ENCODE data around the gene GALNT16. TPM values are rescaled to one million over a fixed set of nuclear protein-coding genes. Genes with fewer than 3 reads are reported as not detected.
"Not testable (repeated sequence)": the region's sequence is repeated elsewhere in the genome, so short reads cannot be mapped to it uniquely, and the experiment has no call there.

Gene GALNT16
- total and polyA plus RNA-seq, 5 experiments from 2014 or later: not detected

DNA sequence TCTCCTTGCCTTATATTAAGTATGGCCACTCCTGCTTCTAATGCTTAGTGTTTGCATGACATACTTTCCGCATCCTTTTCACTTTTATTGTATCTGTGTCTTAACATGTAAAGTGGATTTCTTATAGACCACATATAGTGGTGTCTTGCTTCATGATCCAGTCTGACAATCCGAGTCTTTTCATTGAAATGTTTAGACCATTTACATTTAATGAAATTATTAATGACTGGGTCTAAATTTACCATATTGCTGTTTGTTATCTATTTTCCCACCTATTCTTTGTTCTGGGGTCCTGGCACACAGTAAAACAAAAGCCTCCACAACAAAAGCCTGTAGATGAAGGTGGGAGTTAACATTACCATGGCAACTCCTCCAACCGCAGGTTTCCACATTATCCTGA lies 115.2 kb downstream of the GALNT16 start:
- no peak for DNase-seq
- Mint-ChIP-seq H3K27me3 (no peaks in the 10 kb centered on the region), H3K36me3 (peaks cover 7 to 54% (median 31%) of the 10 kb centered on the region in 3 donors), H3K4me1 (peaks cover 0 to 4% (median under 1%) of the 10 kb centered on the region in 4 donors), H3K4me3 (no peak overlapping the region), H3K9me3 (peaks cover 0 to 14% (median 0%) of the 10 kb centered on the region in 9 donors), H3K27ac (no peak overlapping the region)
- POLR2A ChIA-PET: interaction anchor here (0.6 kb wide), 1 partner anchor 506 kb away, joined by 4 read pairs; no protein-coding TSS in a partner anchor
- no peak for ATAC-seq

DNA sequence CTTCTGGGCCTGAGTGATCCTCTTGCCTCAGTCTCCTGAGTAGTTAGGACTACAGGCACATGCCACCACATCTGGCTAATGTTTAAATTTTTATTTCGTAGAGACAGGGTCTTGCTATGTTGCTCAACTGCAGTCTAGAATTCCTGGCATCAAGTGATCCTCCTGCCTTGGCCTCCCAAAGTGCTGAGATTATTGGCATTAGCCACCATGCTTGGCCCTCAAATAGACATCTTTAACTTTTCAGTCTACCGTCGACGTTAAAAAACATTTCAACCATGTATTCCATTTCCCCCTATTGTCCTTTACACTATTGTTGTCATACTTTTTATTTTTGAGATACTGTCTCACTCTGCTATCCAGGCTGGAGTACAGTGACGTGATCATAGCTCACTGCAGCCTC lies 115.8 kb downstream of the GALNT16 start:
- H3K27ac Mint-ChIP-seq: no peak overlapping the region
- ATAC-seq (no peak), DNase-seq (no peak)
- no peak overlapping the region for H3K4me3 Mint-ChIP-seq
- peaks cover 7 to 59% (median 31%) of the 10 kb centered on the region in 3 donors for H3K36me3 Mint-ChIP-seq
- H3K9me3 Mint-ChIP-seq: peaks cover 0 to 14% (median 0%) of the 10 kb centered on the region in 9 donors
- POLR2A ChIA-PET: interaction anchor here (0.6 kb wide), 1 partner anchor 507 kb away, joined by 4 read pairs; no protein-coding TSS in a partner anchor
- peaks cover 0 to 4% (median under 1%) of the 10 kb centered on the region in 4 donors for H3K4me1 Mint-ChIP-seq
- H3K27me3 Mint-ChIP-seq: no peaks in the 10 kb centered on the region

DNA sequence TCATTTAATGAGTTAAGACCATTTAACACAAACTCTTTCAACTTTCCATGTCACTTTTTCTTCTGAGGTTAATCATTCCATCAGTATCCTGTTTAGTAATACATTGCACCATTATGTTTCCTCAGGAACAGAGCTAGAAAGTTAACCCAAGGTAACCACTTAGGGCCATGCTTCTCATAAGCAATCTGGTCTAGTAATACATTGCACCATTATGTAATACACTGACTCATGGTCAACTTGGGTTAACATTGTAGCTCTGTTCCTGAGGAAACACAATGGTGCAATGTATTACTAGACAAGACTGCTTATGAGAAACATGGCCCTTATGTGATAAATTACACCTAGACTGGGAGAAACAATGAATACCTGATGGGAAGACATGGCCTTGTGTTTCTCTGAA lies 116.5 kb downstream of the GALNT16 start:
- ATAC-seq (no peak), DNase-seq (no peak)
- peaks cover 0 to 14% (median 0%) of the 10 kb centered on the region in 9 donors for H3K9me3 Mint-ChIP-seq
- POLR2A ChIA-PET: no interaction called here
- no peaks in the 10 kb centered on the region for H3K27me3 Mint-ChIP-seq
- no peak overlapping the region for H3K4me3 Mint-ChIP-seq
- peaks cover 7 to 67% (median 31%) of the 10 kb centered on the region in 3 donors for H3K36me3 Mint-ChIP-seq
- peaks cover 0 to 4% (median under 1%) of the 10 kb centered on the region in 4 donors for H3K4me1 Mint-ChIP-seq
- no peak overlapping the region for H3K27ac Mint-ChIP-seq

DNA sequence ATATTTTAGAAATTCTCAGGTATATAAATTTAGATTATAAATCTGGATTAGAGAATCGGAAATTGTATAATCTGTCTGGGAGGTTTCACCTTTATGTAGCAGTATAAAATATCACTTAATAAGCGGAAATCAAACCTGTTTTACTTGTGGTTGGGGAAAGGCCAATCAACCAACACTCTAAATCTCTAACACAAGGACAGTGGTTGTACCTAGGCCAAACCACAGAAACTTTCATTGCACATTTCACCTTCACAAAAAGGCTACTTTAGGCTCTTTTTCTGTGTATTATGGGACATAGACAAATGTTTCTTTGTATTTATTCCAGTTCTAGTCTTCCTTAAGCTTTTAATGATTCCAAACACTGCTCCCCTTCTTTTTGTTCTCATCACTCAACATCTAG lies 118.3 kb downstream of the GALNT16 start:
- DNase-seq: no peak
- peaks cover 0 to 4% (median under 1%) of the 10 kb centered on the region in 4 donors for H3K4me1 Mint-ChIP-seq
- peaks cover 0 to 14% (median 0%) of the 10 kb centered on the region in 9 donors for H3K9me3 Mint-ChIP-seq
- H3K4me3 Mint-ChIP-seq: no peak overlapping the region
- POLR2A ChIA-PET: no interaction called here
- H3K27me3 Mint-ChIP-seq: no peaks in the 10 kb centered on the region
- peaks cover 7 to 74% (median 30%) of the 10 kb centered on the region in 3 donors for H3K36me3 Mint-ChIP-seq
- H3K27ac Mint-ChIP-seq: peak overlapping the region in 2 of 10 donors; percentile 10 to 36
- ATAC-seq: no peak

DNA sequence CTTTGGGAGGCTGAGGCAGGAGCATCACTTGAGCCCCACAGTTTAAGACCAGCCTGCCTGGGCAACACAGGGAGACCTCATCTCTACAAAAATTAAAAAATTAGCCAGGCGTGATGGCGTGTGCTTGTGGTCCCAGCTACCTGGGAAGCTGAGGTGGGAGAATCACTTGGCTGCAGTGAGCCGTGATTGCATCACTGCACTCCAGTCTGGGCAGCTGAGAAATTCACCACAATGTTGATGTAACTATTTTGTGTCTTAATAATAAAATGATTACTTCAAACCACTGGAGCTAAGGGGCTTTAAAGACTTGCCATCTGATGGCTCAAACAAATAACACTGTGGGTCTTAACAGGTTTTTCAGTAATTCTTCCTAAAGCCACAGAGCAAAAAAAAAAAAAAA lies 127.4 kb downstream of the GALNT16 start:
- H3K4me1 Mint-ChIP-seq: peaks cover 31 to 59% (median 56%) of the 10 kb centered on the region in 4 donors
- POLR2A ChIA-PET: interaction anchor here (0.6 kb wide), 1 partner anchor 27 kb away, joined by 7 read pairs; no protein-coding TSS in a partner anchor
- ATAC-seq: no peak
- no peaks in the 10 kb centered on the region for H3K9me3 Mint-ChIP-seq
- DNase-seq: no peak
- peak overlapping the region in 1 of 10 donors; percentile 14 for H3K4me3 Mint-ChIP-seq
- peak overlapping the region in 2 of 10 donors; percentile 7 to 24 for H3K27ac Mint-ChIP-seq
- H3K36me3 Mint-ChIP-seq: peaks cover 15 to 97% (median 32%) of the 10 kb centered on the region in 3 donors
- H3K27me3 Mint-ChIP-seq: no peaks in the 10 kb centered on the region

DNA sequence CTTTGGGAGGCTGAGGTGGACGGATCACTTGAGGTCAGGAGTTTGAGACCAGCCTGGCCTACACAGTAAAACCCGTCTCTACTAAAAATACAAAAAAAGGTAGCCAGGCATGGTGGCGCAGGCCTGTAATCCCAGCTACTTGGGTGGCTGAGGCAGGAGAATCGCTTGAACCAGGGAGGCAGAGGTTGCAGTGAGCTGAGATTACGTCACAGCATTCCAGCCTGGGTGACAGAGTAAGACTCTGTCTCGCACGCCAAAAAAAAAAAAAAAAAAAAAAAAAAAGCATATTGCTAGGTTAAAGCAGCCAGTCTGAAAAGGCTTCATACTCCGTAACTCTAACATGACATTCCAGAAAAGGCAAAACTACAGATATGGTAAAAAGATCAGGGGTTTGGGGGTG lies 131.4 kb downstream of the GALNT16 start:
- H3K36me3 Mint-ChIP-seq: peaks cover 5 to 98% (median 47%) of the 10 kb centered on the region in 3 donors
- peaks cover 31 to 76% (median 69%) of the 10 kb centered on the region in 4 donors for H3K4me1 Mint-ChIP-seq
- not testable (repeated sequence) for ATAC-seq, H3K27me3 Mint-ChIP-seq, DNase-seq, H3K9me3 Mint-ChIP-seq
- POLR2A ChIA-PET: interaction anchor here (0.7 kb wide), 1 partner anchor 26 kb away, joined by 4 read pairs; no protein-coding TSS in a partner anchor
- peak overlapping the region in 1 of 10 donors; percentile 56 for H3K27ac Mint-ChIP-seq
- peak overlapping the region in 9 of 10 donors; percentile 3 to 67 (median 50) for H3K4me3 Mint-ChIP-seq

DNA sequence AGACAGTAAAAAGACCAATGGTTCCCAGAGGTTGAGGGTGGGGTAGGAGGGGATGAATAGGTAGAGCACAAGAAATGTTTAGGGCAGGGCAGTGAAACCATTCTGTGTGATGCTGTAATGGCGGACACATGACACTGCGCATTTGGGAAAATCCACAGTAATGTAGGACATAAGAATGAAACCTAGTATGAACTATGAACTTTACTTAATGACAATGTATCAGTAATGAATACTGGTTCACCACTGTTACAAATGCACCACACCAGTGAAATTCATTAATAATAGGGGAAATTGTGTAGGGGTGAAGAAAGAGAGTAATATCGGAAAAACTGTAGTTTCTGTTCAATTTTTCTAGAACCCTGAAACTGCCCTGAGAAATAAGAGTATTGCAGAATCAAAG lies 132.5 kb downstream of the GALNT16 start:
- peak overlapping the region in 1 of 10 donors; percentile 33 for H3K27ac Mint-ChIP-seq
- H3K4me1 Mint-ChIP-seq: peaks cover 31 to 81% (median 73%) of the 10 kb centered on the region in 4 donors
- no peaks in the 10 kb centered on the region for H3K27me3 Mint-ChIP-seq
- no peaks in the 10 kb centered on the region for H3K9me3 Mint-ChIP-seq
- ATAC-seq (no peak), DNase-seq (no peak)
- H3K36me3 Mint-ChIP-seq: peaks cover 0 to 90% (median 44%) of the 10 kb centered on the region in 3 donors
- peak overlapping the region in 4 of 10 donors; percentile 31 to 57 (median 46) for H3K4me3 Mint-ChIP-seq
- POLR2A ChIA-PET: no interaction called here

DNA sequence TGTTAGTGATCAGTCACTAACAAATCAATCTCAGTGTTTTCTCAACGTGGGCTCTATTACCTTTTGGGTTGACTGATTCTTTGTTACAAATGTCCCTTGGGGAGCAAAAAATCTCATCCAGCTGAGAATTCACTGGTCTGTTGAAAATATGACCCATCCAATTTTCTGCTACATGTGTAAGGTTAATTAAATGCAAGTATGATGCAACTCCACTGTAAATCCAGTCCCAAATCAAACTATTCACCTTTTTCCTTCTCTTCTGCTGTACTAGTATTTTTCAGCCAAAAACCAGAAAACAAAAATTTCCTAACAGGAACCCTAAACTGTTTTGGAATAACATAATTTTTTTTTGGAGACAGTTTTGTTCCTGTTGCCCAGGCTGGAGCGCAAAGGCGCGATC lies 136.0 kb downstream of the GALNT16 start:
- H3K27ac Mint-ChIP-seq: peak overlapping the region in 1 of 10 donors; percentile 22
- POLR2A ChIA-PET: no interaction called here
- H3K36me3 Mint-ChIP-seq: peaks cover 0 to 57% (median 31%) of the 10 kb centered on the region in 3 donors

DNA sequence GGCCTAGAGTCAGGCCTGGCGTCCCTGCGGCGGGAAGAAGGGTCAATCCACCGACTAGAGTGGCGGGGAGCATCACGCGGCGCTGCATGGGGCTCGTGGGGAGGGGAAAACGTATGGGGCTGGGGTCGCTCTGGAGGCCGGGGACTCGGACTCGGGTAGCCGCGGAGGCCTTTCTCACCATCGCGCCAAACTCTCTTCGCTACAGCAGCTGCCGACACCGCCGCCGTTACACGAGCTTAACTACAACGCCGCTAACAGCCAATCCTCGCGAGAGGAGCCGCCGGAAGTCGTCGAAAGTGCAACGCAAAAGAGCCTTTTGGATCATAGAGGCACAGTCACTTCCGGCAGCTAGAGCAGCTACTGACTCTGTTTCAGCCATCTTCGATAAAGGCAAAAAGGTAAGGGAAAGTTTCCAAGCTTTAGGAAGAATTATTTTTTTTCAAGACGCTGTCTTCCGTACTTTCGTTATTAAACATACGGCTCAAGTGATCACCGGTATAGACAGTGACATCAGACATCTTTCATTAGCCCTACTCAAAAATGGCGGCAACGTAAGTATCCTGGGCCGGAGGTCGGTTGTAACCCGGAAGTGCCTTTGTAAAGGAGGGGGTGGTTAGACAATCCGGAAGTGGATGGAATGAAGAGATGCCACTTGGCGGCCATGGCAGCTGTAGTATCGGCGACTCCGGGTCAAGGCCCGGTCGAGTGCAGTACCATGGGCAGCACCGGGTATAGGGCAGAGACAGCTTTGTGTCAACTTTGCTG lies 138.3 kb downstream of the GALNT16 start, which contains the start of the genes ERH and SLC39A9:
Gene ERH (minus strand): TSS at position 247 of the 765 bp plus-strand sequence. CDS start 66 bp downstream, at position 181.
Gene SLC39A9 (plus strand): TSS at position 640 of the 765 bp plus-strand sequence. CDS start 678 bp downstream, outside the sequence.
- POLR2A ChIA-PET: interaction anchor here (0.6 to 2.2 kb wide), 6 partner anchors 15 to 1798 kb away, joined by 3 to 15 read pairs (median 4); partner anchors contain the start of genes EXD2, PIGH and SRSF5
- peak; percentile 85 to 86 for ATAC-seq
- Mint-ChIP-seq H3K4me3 (peak within 1 kb of the TSS; percentile 89 to 98 (median 97)), H3K9me3 (no peaks in the 10 kb centered on the region), H3K36me3 (peaks cover 0 to 38% (median 20%) of the 10 kb centered on the region in 3 donors), H3K27me3 (no peaks in the 10 kb centered on the region), H3K4me1 (peaks cover 10 to 84% (median 66%) of the 10 kb centered on the region in 4 donors), H3K27ac (peak within 1 kb of the TSS; percentile 97 to 100 (median 99))
- DNase-seq: peak; percentile 87 to 98 (median 94)

More for the DNA sequence above, 136.0 kb downstream of the GALNT16 start:
- Mint-ChIP-seq H3K9me3 (no peaks in the 10 kb centered on the region), H3K4me1 (peaks cover 29 to 89% (median 78%) of the 10 kb centered on the region in 4 donors), H3K4me3 (peak overlapping the region in 5 of 10 donors; percentile 4 to 64 (median 32)), H3K27me3 (no peaks in the 10 kb centered on the region)
- ATAC-seq (no peak), DNase-seq (no peak)

DNA sequence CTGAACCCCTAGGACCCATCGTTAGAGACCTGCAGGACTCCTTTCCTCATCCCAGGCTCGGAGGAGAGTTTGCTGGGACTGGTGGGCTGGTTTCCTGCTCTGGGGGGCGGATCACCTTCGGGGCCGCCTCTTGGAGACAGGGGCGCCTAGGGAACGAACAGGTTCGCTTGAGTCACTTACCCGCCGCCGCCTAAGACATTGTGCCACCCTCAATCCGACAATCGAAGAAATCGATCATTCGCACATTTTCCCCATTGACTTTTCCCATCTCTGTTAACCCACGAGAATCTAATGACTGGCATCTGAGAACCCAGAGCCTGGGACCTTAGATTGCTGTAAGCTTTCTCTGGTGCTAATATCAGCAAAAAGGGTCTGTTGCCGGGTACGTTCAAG lies 138.9 kb downstream of the GALNT16 start:
- no peaks in the 10 kb centered on the region for H3K27me3 Mint-ChIP-seq

DNA sequence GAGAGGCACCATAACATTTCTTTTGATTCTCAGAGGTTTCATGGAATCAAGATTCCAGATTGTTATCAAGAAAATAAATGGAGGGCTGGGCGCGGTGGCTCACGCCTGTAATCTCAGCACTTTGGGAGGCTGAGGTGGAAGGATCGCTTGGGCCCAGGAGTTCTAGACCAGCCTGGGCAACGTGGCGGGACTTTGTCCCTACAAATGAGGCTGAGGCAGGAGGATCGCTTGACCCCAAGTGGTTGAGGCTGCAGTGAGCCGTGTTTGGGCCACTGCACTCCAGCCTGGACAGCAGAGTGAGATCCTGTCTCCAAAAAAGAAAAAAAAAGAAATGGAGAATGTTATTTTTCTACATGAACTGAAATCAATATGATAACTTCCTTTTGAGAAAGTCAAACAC lies 139.8 kb downstream of the GALNT16 start:
- H3K36me3 Mint-ChIP-seq: peaks cover 0 to 28% (median 18%) of the 10 kb centered on the region in 3 donors
- H3K27ac Mint-ChIP-seq: peak overlapping the region in 4 of 10 donors; percentile 17 to 100 (median 98)
- H3K4me1 Mint-ChIP-seq: peaks cover 9 to 77% (median 65%) of the 10 kb centered on the region in 4 donors
- no peak for ATAC-seq
- no peak for DNase-seq
- POLR2A ChIA-PET: no interaction called here
- H3K4me3 Mint-ChIP-seq: peak overlapping the region; percentile 89 to 98 (median 97)
- H3K27me3 Mint-ChIP-seq: no peaks in the 10 kb centered on the region
- peaks cover 0 to 2% (median 0%) of the 10 kb centered on the region in 9 donors for H3K9me3 Mint-ChIP-seq

More for the DNA sequence above, 138.9 kb downstream of the GALNT16 start:
- Mint-ChIP-seq H3K4me3 (peak overlapping the region; percentile 89 to 98 (median 97)), H3K36me3 (peaks cover 0 to 34% (median 19%) of the 10 kb centered on the region in 3 donors), H3K4me1 (peaks cover 8 to 78% (median 62%) of the 10 kb centered on the region in 4 donors), H3K9me3 (no peaks in the 10 kb centered on the region), H3K27ac (peak overlapping the region; percentile 97 to 100 (median 99))
- ATAC-seq: peak; percentile 38 to 43
- DNase-seq: no peak
- POLR2A ChIA-PET: interaction anchor here (0.6 to 2.2 kb wide), 5 partner anchors 14 to 368 kb away, joined by 3 to 15 read pairs (median 6); partner anchors contain the start of genes EXD2 and SRSF5

DNA sequence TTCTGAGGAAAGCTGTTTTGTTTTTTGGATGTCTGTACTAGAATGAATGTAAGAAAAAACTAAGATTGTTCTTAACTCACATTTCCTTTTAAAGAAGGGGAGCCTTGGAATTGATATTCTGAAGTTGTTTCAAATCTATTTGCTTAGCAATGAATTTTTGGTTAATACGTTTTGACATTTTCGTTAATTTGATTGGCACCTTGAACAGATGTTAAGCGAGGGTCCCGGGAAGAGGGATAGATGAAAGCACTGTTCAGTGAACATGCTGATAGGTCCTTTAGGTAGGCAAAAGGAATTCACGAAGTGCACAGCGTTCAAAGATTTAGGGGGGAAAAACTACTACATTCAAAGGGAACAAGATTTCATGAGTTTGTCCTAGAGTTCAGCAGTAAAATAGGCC lies 140.2 kb downstream of the GALNT16 start:
- peaks cover 0 to 2% (median 0%) of the 10 kb centered on the region in 9 donors for H3K9me3 Mint-ChIP-seq
- POLR2A ChIA-PET: interaction anchor here (0.7 kb wide), 1 partner anchor 1100 kb away, joined by 3 read pairs; no protein-coding TSS in a partner anchor
- no peaks in the 10 kb centered on the region for H3K27me3 Mint-ChIP-seq
- H3K27ac Mint-ChIP-seq: peak overlapping the region in 5 of 10 donors; percentile 15 to 66 (median 30)
- peaks cover 10 to 75% (median 64%) of the 10 kb centered on the region in 4 donors for H3K4me1 Mint-ChIP-seq
- ATAC-seq (no peak), DNase-seq (no peak)
- H3K36me3 Mint-ChIP-seq: peaks cover 0 to 26% (median 18%) of the 10 kb centered on the region in 3 donors
- peak overlapping the region; percentile 89 to 98 (median 97) for H3K4me3 Mint-ChIP-seq

All from naive thymus-derived CD8-positive, alpha-beta T cell (primary cell).